Stimulated activated CD4-positive, alpha-beta T cell treated with anti-CD3 and anti-CD28 coated beads, TNF-alpha, amount 100 ng/mL, for 1 hour (primary cell): ENCODE data around the gene CASP10.

ENCODE experiments used
- DNase-seq, 3 donors: peaks; one replicate each; pipeline ENCODE4 v3.0.0-alpha.2; 2020; ENCODE audit warnings: low read depth in 3 of 3, low spot score in 1 of 3

Gene CASP10

GRCh38 chr2:201196003-201196402, 13.1 kb downstream of the CASP10 start:
- no peak for DNase-seq

GRCh38 chr2:201196803-201197202, 13.9 kb downstream of the CASP10 start:
- DNase-seq = no peak

- no peak for DNase-seq
Observed at GRCh38 chr2:201197781-201198180, 14.8 kb downstream of the CASP10 start.

- DNase-seq = no peak
Observed at GRCh38 chr2:201199847-201200246, 16.9 kb downstream of the CASP10 start.

GRCh38 chr2:201200345-201200744, 17.4 kb downstream of the CASP10 start:
- DNase-seq = no peak

GRCh38 chr2:201201371-201201770, 18.4 kb downstream of the CASP10 start:
- DNase-seq = no peak

- DNase-seq = no peak
Observed at GRCh38 chr2:201203916-201204654, 21.1 kb downstream of the CASP10 start.

GRCh38 chr2:201204655-201205514, 21.9 kb downstream of the CASP10 start:
- no peak for DNase-seq

- DNase-seq = no peak
Observed at GRCh38 chr2:201205515-201205849, 22.5 kb downstream of the CASP10 start.

- DNase-seq = no peak
Observed at GRCh38 chr2:201208563-201209252, 25.8 kb downstream of the CASP10 start.

GRCh38 chr2:201215963-201216362, 33.0 kb downstream of the CASP10 start:
- DNase-seq = no peak

GRCh38 chr2:201216918-201217317, 34.0 kb downstream of the CASP10 start:
- no peak for DNase-seq

- no peak for DNase-seq
Observed at GRCh38 chr2:201218780-201219179, 35.8 kb downstream of the CASP10 start.

- no peak for DNase-seq
Observed at GRCh38 chr2:201219328-201220096, 36.6 kb downstream of the CASP10 start.

GRCh38 chr2:201220102-201220570, 37.2 kb downstream of the CASP10 start:
- no peak for DNase-seq

GRCh38 chr2:201223089-201224073, 40.4 kb downstream of the CASP10 start:
- no peak for DNase-seq

- DNase-seq = no peak
Observed at GRCh38 chr2:201228271-201228911, 45.5 kb downstream of the CASP10 start.

- DNase-seq = no peak
Observed at GRCh38 chr2:201228912-201229290, 46.0 kb downstream of the CASP10 start.

- peak; percentile 68 to 86 (median 78) for DNase-seq
Observed at GRCh38 chr2:201231781-201232466, 49.0 kb downstream of the CASP10 start.
